Stomach (tissue), 9 donors: ENCODE measurements around the gene DNAJC16. TPM values are rescaled to one million over a fixed set of nuclear protein-coding genes. Genes with fewer than 3 reads are reported as not detected.
A peak's percentile ranks its signal among the peaks of the same experiment; 100 is the strongest.
"Not testable (repeated sequence)": the region's sequence is repeated elsewhere in the genome, so short reads cannot be mapped to it uniquely, and the experiment has no call there.

Experiments used
- DNase-seq, 2 donors: peaks; one replicate each; pipeline versions ENCODE4 v3.0.0 to v3.0.0-alpha.2; 2013 to 2019
- H3K27ac ChIP-seq, 5 donors: fragments of 200-600 bp in 4 of 5; sonication (generic) in 4 of 5; one replicate each; pipeline ENCODE4 v1.5.1; 2013 to 2019; ENCODE audit warnings: mild to moderate bottlenecking in 1 of 5, moderate library complexity in 1 of 5
- H3K27me3 ChIP-seq, 3 donors: fragments of 200-600 bp; sonication (generic); one replicate each; pipeline ENCODE4 v1.5.1; 2017 to 2019; ENCODE audit warnings: mixed run types in 1 of 3
- H3K36me3 ChIP-seq, 4 donors: fragments of 200-600 bp; sonication (generic); 1 replicate in 3 of 4; 2 replicates in 1 of 4; pipeline ENCODE4 v1.5.1; 2016 to 2019
- H3K4me1 ChIP-seq, 4 donors: fragments of 200-600 bp; sonication (generic); one replicate each; pipeline ENCODE4 v1.5.1; 2016 to 2019
- H3K4me3 ChIP-seq, 4 donors: fragments of 200-600 bp; sonication (generic) in 3 of 4; one replicate each; pipeline ENCODE4 v1.5.1; 2016 to 2019; ENCODE audit warnings: mild to moderate bottlenecking in 1 of 4
- H3K9me3 ChIP-seq, 4 donors: fragments of 200-600 bp; sonication (generic); one replicate each; pipeline ENCODE4 v1.5.1; 2016 to 2019
- EP300 ChIP-seq: sonication (generic); formaldehyde crosslinking; IDR thresholded peaks from one replicate; pipeline ENCODE4 v1.6.1; 2017; ENCODE audit warnings: antibody characterized with exemption
- POLR2A ChIP-seq, 4 donors: fragments of 450-650 bp; IDR thresholded peaks; one replicate each; pipeline ENCODE4 v1.6.1; 2016; ENCODE audit warnings: antibody characterized with exemption in 4 of 4, control low read depth in 2 of 4, mild to moderate bottlenecking in 1 of 4, moderate library complexity in 1 of 4
- POLR2AphosphoS5 ChIP-seq, 3 donors: sonication (generic); formaldehyde crosslinking; IDR thresholded peaks; one replicate each; pipeline ENCODE4 v1.6.1; 2016; ENCODE audit warnings: antibody characterized with exemption in 3 of 3
- WGBS, 5 donors: extraction: QIAGEN DNeasy Blood & Tissue Kit in 3 of 5; methylation state at CpG; one replicate each; pipeline versions ENCODE4 v1.1.5 to v1.1.7; 2013 to 2018; 5-methylcytosine and 5-hydroxymethylcytosine counted together
- intact Hi-C: fragments of 100-400 bp; cut with DNase I; formaldehyde crosslinking; loops from one replicate; pipeline ENCODE4 v1.15.1; 2023; ENCODE audit warnings: low total_unique reads
- polyA plus RNA-seq, 3 donors: library from polyadenylated mRNA; stranded (reverse); fragments of 200-250 nt; gene quantifications; one replicate each; pipeline ENCODE4 v1.2.3, GENCODE V29; 2013
- total RNA-seq, 5 donors: library from RNA; depleted of rRNA; stranded (reverse); fragments of >200 nt; gene quantifications; one replicate each; pipeline versions ENCODE4 v1.1.0 to v1.2.3, GENCODE V29; 2014 to 2016
- TF ChIP-seq, protein P1 (sequence below), 7 experiments: fragments of 450-650 bp in 4 of 7; fragments of 200-600 bp in 3 of 7; sonication (generic) in 3 of 7; IDR thresholded peaks; one replicate each; pipeline ENCODE4 v1.5.1; 2016 to 2019; ENCODE audit warnings: antibody characterized with exemption in 7 of 7, control low read depth in 2 of 7, mild to moderate bottlenecking in 1 of 7
- donor health status: healthy with polysubstance abuse.
- donor health status: Bipolar disorder and iron deficiency.
- donor health status: healthy.

DNAJC16 gene
- total and polyA plus RNA-seq, 8 donors: 1.8 to 26.4 (median 8.9) TPM

DNA sequence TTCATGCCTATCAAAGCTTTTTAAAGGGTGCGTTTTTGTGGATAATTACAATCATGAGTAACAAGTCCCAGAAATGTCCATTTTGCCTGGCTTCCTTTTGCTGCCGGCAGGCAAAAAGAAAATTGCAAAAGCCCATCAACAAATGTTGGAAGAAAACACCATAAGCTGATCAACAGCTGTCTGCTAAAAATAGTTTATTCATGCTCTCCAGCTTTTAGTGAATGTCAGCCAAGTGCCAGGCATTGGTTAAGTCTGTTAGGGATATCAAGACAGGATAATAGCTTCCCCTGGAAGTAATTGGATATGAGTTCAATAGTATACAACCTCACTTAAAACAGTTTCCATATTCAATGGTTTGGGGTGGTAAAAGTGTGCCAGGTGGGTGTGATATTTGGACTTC, 71.8 kb downstream of the DNAJC16 start:
- Histone ChIP-seq H3K36me3 (no peaks in the 10 kb centered on the region), H3K4me1 (peaks cover 7 to 27% (median 15%) of the 10 kb centered on the region in 4 donors), H3K4me3 (no peak overlapping the region), H3K27me3 (no peaks in the 10 kb centered on the region), H3K9me3 (no peaks in the 10 kb centered on the region), H3K27ac (no peak overlapping the region)
- intact Hi-C loops: loop anchor here (5.0 kb wide), 1 partner anchor 144 kb away; the partner anchor contains the start of gene TMEM82
- TF ChIP-seq POLR2A (IDR thresholded peaks at IDR 0.05) (no peak), EP300 (no peak), POLR2AphosphoS5 (IDR thresholded peaks at IDR 0.05) (no peak)
- TF ChIP-seq, protein P1, sequence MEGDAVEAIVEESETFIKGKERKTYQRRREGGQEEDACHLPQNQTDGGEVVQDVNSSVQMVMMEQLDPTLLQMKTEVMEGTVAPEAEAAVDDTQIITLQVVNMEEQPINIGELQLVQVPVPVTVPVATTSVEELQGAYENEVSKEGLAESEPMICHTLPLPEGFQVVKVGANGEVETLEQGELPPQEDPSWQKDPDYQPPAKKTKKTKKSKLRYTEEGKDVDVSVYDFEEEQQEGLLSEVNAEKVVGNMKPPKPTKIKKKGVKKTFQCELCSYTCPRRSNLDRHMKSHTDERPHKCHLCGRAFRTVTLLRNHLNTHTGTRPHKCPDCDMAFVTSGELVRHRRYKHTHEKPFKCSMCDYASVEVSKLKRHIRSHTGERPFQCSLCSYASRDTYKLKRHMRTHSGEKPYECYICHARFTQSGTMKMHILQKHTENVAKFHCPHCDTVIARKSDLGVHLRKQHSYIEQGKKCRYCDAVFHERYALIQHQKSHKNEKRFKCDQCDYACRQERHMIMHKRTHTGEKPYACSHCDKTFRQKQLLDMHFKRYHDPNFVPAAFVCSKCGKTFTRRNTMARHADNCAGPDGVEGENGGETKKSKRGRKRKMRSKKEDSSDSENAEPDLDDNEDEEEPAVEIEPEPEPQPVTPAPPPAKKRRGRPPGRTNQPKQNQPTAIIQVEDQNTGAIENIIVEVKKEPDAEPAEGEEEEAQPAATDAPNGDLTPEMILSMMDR (IDR thresholded peaks at IDR 0.05): no peak
- DNase-seq: no peak
- 53 to 72% (median 60%) methylated on average over 2 of the region's 2 CpGs for WGBS, 5 donors

DNA sequence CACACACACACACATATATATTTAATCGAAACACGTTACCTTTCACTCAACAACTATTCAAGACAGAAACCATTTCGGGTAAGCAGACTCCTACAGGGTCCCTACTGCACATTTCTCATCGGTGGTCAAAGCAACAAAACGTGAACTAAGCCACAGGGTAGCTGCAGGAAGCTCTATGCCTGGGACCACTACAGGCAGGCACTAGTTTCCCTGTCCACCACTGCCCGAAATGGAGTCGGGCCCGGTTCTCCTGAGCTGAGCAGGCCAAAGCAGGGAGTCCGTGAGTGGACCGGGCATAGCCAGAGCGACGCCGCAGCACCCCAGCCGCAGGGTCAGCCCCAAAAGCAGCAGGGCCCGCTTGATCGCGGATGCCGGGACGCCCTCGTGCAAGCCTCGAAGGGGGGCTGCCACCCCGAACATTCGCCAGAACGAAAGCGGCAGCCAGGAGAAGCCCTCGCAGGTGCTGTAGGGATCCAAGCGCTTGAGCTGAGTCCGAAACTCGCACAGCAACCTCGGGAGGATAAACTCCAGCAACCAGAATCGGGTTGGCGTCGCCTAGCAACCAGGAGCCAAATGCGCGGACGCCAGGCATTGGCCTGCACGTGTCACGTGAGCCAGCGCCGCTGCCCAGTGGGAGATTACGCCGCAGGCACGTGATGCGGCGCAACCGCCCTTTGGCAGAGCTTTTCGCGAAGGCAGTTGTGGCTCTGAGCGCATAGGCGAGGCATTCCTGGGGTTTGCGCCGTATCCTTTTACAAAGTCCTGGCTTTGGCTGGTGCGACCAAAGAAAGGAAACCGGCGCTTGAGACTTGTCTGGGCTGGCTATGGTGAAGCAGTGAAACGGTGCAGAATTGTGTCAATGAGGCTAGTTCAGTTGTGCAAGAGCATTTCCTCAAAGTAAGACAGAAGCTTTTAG, 76.7 kb downstream of the DNAJC16 start:
- 1 to 2% (median 2%) methylated on average over 40 to 56 of the region's 56 CpGs for WGBS, 5 donors
- intact Hi-C loops: no loop called here
- H3K36me3 ChIP-seq: no peaks in the 10 kb centered on the region
- H3K9me3 ChIP-seq: no peaks in the 10 kb centered on the region
- peak overlapping the region; percentile 86 to 90 (median 89) for H3K27ac ChIP-seq
- peaks cover 16 to 33% (median 26%) of the 10 kb centered on the region in 4 donors for H3K4me1 ChIP-seq
- H3K4me3 ChIP-seq: peak overlapping the region; percentile 72 to 88 (median 78)
- no peaks in the 10 kb centered on the region for H3K27me3 ChIP-seq
- TF ChIP-seq POLR2A (IDR thresholded peaks at IDR 0.05) (no peak), POLR2AphosphoS5 (IDR thresholded peaks at IDR 0.05) (peak; percentile 85 to 89 (median 88)), EP300 (no peak)
- TF ChIP-seq, protein P1 (IDR thresholded peaks at IDR 0.05): peak in 1 of 7 experiments; percentile 8
- peak; percentile 99 for DNase-seq

DNA sequence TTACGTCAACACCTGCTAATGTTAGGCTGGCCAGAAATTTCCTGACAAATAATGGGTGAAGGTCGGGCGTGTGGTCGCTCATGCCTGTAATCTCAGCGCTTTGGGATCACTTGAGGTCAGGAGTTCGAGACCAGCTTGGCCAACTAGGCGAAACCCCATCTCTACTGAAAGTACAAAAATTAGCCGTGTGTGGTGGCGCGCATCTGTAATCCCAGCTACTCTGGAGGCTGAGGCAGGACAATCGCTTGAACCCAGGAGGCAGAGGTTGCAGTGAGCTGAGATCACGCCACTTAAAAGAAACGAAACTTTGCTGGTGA, 77.3 kb downstream of the DNAJC16 start:
- peaks cover 16 to 33% (median 26%) of the 10 kb centered on the region in 4 donors for H3K4me1 ChIP-seq
- intact Hi-C loops, H3K9me3 ChIP-seq, DNase-seq, H3K27me3 ChIP-seq, H3K36me3 ChIP-seq: not testable (repeated sequence)
- H3K4me3 ChIP-seq: peak overlapping the region; percentile 72 to 88 (median 78)
- H3K27ac ChIP-seq: peak overlapping the region; percentile 86 to 90 (median 89)
- 65 to 68% (median 66%) methylated on average over 13 of the region's 13 CpGs for WGBS, 5 donors

DNA sequence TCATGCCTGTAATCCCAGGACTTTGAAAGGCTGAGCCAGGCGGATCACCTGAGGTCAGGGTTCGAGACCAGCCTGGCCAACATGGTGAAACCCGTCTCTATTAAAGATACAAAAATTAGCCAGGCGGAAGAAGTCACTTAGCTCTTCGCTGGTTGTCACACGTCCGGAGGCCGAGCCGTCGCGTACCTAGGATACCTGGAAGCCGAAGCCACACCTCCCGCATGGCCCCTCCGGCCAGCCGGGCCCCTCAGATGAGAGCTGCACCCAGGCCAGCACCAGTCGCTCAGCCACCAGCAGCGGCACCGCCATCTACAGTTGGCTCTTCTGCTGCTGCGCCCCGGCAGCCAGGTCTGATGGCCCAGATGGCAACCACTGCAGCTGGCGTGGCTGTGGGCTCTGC, 77.8 kb downstream of the DNAJC16 start:
- H3K27me3 ChIP-seq, DNase-seq, H3K36me3 ChIP-seq, H3K9me3 ChIP-seq, intact Hi-C loops, H3K4me3 ChIP-seq: not testable (repeated sequence)
- WGBS, 5 donors: 94 to 98% (median 97%) methylated on average over 13 to 21 of the region's 21 CpGs
- Histone ChIP-seq H3K27ac (peak overlapping the region in 3 of 5 donors; percentile 86 to 90 (median 89)), H3K4me1 (peaks cover 16 to 33% (median 26%) of the 10 kb centered on the region in 4 donors)

DNA sequence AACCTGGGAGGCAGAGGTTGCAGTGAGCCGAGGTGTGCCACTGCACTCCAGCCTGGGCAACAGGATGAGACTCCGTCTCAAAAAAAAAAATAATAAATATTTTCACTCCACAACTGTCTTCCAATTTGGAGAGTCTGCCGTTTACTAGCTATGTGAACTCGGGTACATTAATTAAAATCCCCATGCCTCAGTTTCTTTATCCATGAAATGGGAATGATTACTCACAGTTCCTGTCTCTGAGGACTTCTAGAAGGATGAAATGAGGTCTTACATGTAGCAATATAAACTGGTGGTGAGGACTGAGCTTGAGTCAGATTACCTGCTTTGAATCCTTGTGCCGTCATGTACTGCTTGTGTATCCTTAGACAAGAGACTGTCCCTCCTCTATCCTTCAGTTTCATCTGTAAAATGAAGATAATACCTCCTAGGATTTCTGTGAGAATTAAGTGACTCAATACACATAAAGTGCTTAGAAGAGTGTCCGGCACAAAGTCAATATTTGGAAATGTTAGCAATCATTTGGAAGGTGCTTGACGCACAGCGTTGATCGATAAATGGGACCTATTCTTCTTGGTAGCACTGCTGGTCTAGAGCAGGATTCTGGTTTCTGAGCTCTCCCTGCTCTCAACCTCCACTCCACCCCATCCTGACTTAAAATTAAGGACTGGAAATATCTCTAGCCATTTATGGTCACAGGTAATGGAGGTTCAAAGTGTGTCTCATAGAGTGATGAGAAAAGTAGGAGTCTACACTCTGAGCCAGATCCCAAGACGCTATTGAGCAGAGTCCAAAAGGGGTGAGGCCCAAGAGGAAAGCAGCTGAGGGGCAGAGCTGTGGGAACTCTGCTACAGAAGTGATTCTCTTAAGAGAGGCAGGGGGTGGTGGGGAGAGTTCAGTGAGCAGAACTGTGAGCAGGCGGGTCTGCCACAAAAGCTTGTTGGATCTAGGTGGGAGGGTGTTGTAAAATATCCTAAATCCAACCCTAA, 79.0 kb downstream of the DNAJC16 start:
- peak in 1 of 2 donors; percentile 50 for DNase-seq
- intact Hi-C loops: no loop called here
- WGBS, 5 donors: 60 to 77% (median 71%) methylated on average over 11 of the region's 11 CpGs
- Histone ChIP-seq H3K9me3 (no peaks in the 10 kb centered on the region), H3K27ac (no peak overlapping the region), H3K36me3 (no peaks in the 10 kb centered on the region), H3K27me3 (no peaks in the 10 kb centered on the region), H3K4me3 (no peak overlapping the region), H3K4me1 (peaks cover 16 to 33% (median 26%) of the 10 kb centered on the region in 4 donors)
- no peak for TF ChIP-seq POLR2A (IDR thresholded peaks at IDR 0.05)
- TF ChIP-seq, protein P1 (IDR thresholded peaks at IDR 0.05): no peak
- no peak for TF ChIP-seq EP300
- TF ChIP-seq POLR2AphosphoS5 (IDR thresholded peaks at IDR 0.05): no peak
